Activated T-cell treated with anti-CD3 and anti-CD28 coated beads, Interleukin-2, amount 50 U/mL, for 24 hours (primary cell): ENCODE measurements around the gene MACF1.

Experiments used
- DNase-seq: peaks from one replicate; pipeline ENCODE4 v3.0.0-alpha.2; 2020
- H3K27ac Mint-ChIP-seq: 2 replicates; pipeline ENCODE4 v1.8.0; 2020; ENCODE audit warnings: mild to moderate bottlenecking, mixed read lengths
- H3K27me3 Mint-ChIP-seq: 2 replicates; pipeline ENCODE4 v1.8.0; 2020; ENCODE audit warnings: mixed read lengths
- H3K36me3 Mint-ChIP-seq: 2 replicates; pipeline ENCODE4 v1.8.0; 2020; ENCODE audit warnings: low read depth, mixed read lengths
- H3K4me1 Mint-ChIP-seq: 2 replicates; pipeline ENCODE4 v1.8.0; 2020; ENCODE audit warnings: low read depth, mixed read lengths
- H3K4me3 Mint-ChIP-seq: 2 replicates; pipeline ENCODE4 v1.8.0; 2020; ENCODE audit warnings: mild to moderate bottlenecking, moderate library complexity, mixed read lengths
- H3K9me3 Mint-ChIP-seq: 2 replicates; pipeline ENCODE4 v1.8.0; 2020; ENCODE audit warnings: mixed read lengths

Gene MACF1

DNA sequence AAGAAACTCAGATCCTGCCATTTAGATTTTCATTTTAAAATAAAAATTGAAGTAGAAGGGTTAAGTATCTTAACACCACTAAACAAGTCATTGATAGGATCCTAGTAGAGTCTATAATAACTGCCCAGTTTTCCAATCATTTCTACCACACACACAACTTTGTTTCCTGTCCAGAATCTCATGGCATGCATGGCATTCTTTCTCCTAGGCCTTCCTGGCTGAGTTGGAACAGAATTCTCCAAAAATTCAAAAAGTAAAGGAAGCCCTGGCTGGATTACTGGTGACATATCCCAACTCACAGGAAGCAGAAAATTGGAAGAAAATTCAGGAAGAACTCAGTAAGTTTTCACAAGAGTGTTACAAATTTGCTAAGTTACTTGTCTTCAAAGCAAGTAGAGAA is 175.5 kb downstream of the MACF1 start:
- no peak overlapping the region for H3K4me3 Mint-ChIP-seq
- peaks cover 72% of the 10 kb centered on the region for H3K36me3 Mint-ChIP-seq
- H3K4me1 Mint-ChIP-seq, result no peaks in the 10 kb centered on the region
- no peak for DNase-seq
- H3K27ac Mint-ChIP-seq, result no peak overlapping the region
- no peaks in the 10 kb centered on the region for H3K9me3 Mint-ChIP-seq
- H3K27me3 Mint-ChIP-seq, result no peaks in the 10 kb centered on the region

- no peak for DNase-seq
- peaks cover 80% of the 10 kb centered on the region for H3K36me3 Mint-ChIP-seq
- H3K9me3 Mint-ChIP-seq, result no peaks in the 10 kb centered on the region
- H3K27me3 Mint-ChIP-seq, result no peaks in the 10 kb centered on the region
- H3K27ac Mint-ChIP-seq, result peak overlapping the region; percentile 69
- H3K4me3 Mint-ChIP-seq, result no peak overlapping the region
- no peaks in the 10 kb centered on the region for H3K4me1 Mint-ChIP-seq
These were observed 177.3 kb downstream of the MACF1 start for GRCh38 chr1:39381839-39382238.

DNA sequence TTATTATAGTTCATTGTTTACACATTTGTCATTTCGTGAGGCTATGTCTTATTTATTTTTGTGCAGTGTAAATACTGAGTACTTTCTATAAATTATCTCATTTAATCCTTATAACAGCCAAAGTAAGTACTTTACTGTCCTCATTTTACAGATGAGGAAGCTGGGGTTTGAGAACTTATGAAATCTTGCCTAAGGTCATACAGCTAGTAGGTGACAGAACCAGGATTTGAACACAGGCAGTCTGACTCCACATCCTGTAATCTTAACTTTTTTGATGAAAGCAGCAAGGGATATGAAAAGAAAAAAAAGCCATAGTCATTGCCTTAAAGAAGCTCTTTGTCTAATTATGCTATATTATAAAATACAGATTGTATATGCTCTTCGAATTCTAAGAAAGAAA is 179.8 kb downstream of the MACF1 start:
- DNase-seq, result no peak
- peaks cover 90% of the 10 kb centered on the region for H3K36me3 Mint-ChIP-seq
- H3K4me3 Mint-ChIP-seq, result no peak overlapping the region
- no peaks in the 10 kb centered on the region for H3K9me3 Mint-ChIP-seq
- H3K4me1 Mint-ChIP-seq, result peaks cover 5% of the 10 kb centered on the region
- H3K27ac Mint-ChIP-seq, result peak overlapping the region; percentile 24
- H3K27me3 Mint-ChIP-seq, result no peaks in the 10 kb centered on the region

GRCh38 chr1:39385067-39385988 is 180.8 kb downstream of the MACF1 start:
- Mint-ChIP-seq H3K27me3 (no peaks in the 10 kb centered on the region), H3K4me1 (peaks cover 8% of the 10 kb centered on the region), H3K27ac (peak overlapping the region; percentile 65), H3K4me3 (no peak overlapping the region), H3K9me3 (no peaks in the 10 kb centered on the region), H3K36me3 (peaks cover 90% of the 10 kb centered on the region)
- DNase-seq, result no peak

DNA sequence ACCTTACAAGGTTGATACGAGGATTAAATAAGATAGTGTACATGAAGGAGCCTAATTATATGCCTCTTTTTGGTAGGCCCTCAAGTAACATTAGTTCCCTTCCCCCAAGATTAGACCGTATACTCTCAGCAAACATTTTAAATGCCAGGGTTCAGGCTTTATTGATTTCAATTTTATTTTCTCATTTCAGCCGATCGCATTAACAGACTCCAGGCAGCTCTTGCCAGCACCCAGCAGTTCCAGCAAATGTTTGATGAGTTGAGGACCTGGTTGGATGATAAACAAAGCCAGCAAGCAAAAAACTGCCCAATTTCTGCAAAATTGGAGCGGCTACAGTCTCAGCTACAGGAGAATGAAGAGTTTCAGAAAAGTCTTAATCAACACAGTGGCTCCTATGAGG is 182.5 kb downstream of the MACF1 start:
- Mint-ChIP-seq H3K9me3 (no peaks in the 10 kb centered on the region), H3K36me3 (peaks cover 93% of the 10 kb centered on the region), H3K4me1 (peaks cover 17% of the 10 kb centered on the region), H3K27me3 (no peaks in the 10 kb centered on the region), H3K27ac (no peak overlapping the region), H3K4me3 (no peak overlapping the region)
- DNase-seq, result no peak

DNA sequence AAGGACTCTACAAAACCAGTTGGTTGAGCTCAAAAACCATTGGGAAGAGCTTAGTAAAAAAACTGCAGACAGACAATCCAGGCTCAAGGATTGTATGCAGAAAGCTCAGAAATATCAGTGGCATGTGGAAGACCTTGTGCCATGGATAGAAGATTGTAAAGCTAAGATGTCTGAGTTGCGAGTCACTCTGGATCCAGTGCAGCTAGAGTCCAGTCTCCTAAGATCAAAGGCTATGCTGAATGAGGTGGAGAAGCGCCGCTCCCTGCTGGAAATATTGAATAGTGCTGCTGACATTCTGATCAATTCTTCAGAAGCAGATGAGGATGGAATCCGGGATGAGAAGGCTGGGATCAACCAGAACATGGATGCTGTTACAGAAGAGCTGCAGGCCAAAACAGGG is 183.0 kb downstream of the MACF1 start:
- H3K9me3 Mint-ChIP-seq, result no peaks in the 10 kb centered on the region
- H3K36me3 Mint-ChIP-seq, result peaks cover 92% of the 10 kb centered on the region
- no peaks in the 10 kb centered on the region for H3K27me3 Mint-ChIP-seq
- DNase-seq, result no peak
- no peak overlapping the region for H3K4me3 Mint-ChIP-seq
- peaks cover 22% of the 10 kb centered on the region for H3K4me1 Mint-ChIP-seq
- peak overlapping the region; percentile 30 for H3K27ac Mint-ChIP-seq

DNA sequence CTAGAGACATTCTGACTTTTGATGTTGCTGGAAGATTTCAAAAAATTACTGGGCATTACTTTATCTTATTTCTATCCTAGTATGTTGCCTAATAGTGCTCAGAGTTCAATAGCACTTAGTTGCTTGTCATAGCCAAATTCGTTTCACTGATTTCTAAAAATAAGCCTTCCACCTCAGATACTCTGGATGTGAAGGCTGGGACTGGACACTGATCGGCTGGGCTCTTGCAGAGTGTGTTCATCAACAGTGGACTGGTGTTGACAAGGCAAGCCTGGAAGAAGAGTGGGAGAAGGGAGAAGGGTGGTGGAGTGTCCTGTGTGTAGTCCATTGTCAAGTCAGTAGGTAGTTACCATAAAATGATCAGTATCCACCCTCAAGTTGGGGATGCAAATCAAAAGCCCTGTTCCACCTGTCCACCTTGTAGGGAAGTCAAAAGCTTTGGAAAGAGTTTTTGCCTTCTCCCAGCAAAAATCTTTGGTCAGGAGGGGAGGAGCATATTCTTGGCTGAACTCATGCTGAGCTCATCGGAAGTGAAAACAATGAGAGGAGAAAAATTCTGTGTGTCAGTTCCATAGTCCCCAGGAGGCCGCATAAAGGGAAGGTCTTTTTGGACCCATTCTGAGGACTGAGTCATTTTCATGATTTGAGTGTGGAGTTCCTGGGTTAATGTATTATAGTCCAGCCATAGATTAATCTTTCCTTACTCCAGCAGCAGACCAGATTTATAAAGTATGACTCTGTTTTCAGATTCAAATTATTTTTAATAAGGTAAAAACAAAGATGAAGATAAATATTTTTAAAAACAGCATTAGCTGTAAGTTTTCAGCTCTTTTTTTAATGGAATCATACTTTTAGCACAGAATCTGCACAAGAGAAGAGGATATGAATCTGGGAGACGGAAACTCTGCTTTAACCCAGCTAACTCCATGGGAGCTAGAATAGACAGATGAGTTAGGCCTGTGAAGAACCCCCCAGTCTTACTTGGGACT is 187.5 kb downstream of the MACF1 start:
- H3K9me3 Mint-ChIP-seq, result no peaks in the 10 kb centered on the region
- peak overlapping the region; percentile 68 for H3K27ac Mint-ChIP-seq
- peaks cover 67% of the 10 kb centered on the region for H3K36me3 Mint-ChIP-seq
- H3K4me1 Mint-ChIP-seq, result peaks cover 66% of the 10 kb centered on the region
- no peak for DNase-seq
- no peaks in the 10 kb centered on the region for H3K27me3 Mint-ChIP-seq
- H3K4me3 Mint-ChIP-seq, result no peak overlapping the region

GRCh38 chr1:39392851-39393573 is 188.5 kb downstream of the MACF1 start:
- no peaks in the 10 kb centered on the region for H3K9me3 Mint-ChIP-seq
- no peak overlapping the region for H3K4me3 Mint-ChIP-seq
- H3K4me1 Mint-ChIP-seq, result peaks cover 71% of the 10 kb centered on the region
- H3K27ac Mint-ChIP-seq, result peak overlapping the region; percentile 30
- peaks cover 59% of the 10 kb centered on the region for H3K36me3 Mint-ChIP-seq
- H3K27me3 Mint-ChIP-seq, result no peaks in the 10 kb centered on the region
- no peak for DNase-seq

DNA sequence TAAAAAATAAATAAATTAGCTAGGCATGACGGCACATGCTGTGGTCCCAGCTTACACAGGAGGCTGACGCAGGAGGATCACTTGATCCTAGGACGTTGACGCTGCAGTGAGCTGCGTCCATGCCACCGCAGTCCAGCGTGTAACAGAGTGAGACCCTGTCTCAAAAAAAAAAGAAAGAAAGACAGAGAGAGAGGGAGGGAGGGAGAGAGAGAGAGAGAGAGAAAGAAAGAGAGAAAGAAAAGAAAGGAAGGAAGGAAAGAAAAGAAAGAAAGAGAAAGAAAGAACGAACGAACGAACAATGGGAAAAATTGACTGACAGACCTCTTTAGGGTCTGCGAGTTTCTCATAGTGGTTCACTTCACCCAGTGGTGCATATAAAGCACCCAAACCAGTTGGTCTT is 189.2 kb downstream of the MACF1 start:
- no peak for DNase-seq
- Mint-ChIP-seq H3K4me3 (no peak overlapping the region), H3K27ac (peak overlapping the region; percentile 66), H3K9me3 (no peaks in the 10 kb centered on the region), H3K36me3 (peaks cover 54% of the 10 kb centered on the region), H3K27me3 (no peaks in the 10 kb centered on the region), H3K4me1 (peaks cover 76% of the 10 kb centered on the region)

GRCh38 chr1:39394059-39394458 is 189.6 kb downstream of the MACF1 start:
- Mint-ChIP-seq H3K4me1 (peaks cover 80% of the 10 kb centered on the region), H3K27ac (peak overlapping the region; percentile 71), H3K27me3 (no peaks in the 10 kb centered on the region), H3K36me3 (peaks cover 50% of the 10 kb centered on the region), H3K9me3 (no peaks in the 10 kb centered on the region), H3K4me3 (no peak overlapping the region)
- DNase-seq, result no peak

DNA sequence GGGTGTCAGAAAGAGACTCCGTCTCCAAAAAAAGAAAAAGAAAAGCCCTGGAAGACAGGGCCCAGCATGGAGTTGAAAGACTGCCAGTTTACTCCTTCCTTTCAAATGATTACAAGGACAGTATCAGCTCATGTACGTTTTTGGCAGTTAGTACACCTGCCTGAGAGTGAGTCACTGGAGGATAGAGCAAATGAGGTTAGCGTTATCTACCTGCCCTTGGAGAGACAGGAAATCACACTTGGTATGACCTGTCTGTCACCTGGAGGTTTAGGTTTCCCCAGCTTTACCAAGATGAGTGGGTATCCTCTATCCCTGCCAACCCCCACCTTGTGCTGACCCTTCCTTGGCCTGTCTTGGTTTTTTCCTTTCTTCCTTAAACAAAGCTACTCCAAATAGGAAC is 190.1 kb downstream of the MACF1 start:
- Mint-ChIP-seq H3K4me3 (no peak overlapping the region), H3K36me3 (peaks cover 49% of the 10 kb centered on the region), H3K27ac (peak overlapping the region; percentile 71), H3K4me1 (peaks cover 82% of the 10 kb centered on the region), H3K9me3 (no peaks in the 10 kb centered on the region), H3K27me3 (no peaks in the 10 kb centered on the region)
- DNase-seq, result no peak

GRCh38 chr1:39395357-39395831 is 190.9 kb downstream of the MACF1 start:
- Mint-ChIP-seq H3K9me3 (no peaks in the 10 kb centered on the region), H3K36me3 (peaks cover 45% of the 10 kb centered on the region), H3K4me1 (peaks cover 83% of the 10 kb centered on the region), H3K27me3 (no peaks in the 10 kb centered on the region), H3K27ac (peak overlapping the region; percentile 54), H3K4me3 (no peak overlapping the region)
- DNase-seq, result no peak

- H3K27ac Mint-ChIP-seq, result peak overlapping the region; percentile 26
These were observed 192.2 kb downstream of the MACF1 start for GRCh38 chr1:39396671-39397070.

GRCh38 chr1:39397487-39397886 is 193.0 kb downstream of the MACF1 start:
- no peaks in the 10 kb centered on the region for H3K9me3 Mint-ChIP-seq
- no peak overlapping the region for H3K4me3 Mint-ChIP-seq
- H3K27ac Mint-ChIP-seq, result peak overlapping the region; percentile 71
- peaks cover 71% of the 10 kb centered on the region for H3K4me1 Mint-ChIP-seq
- no peaks in the 10 kb centered on the region for H3K27me3 Mint-ChIP-seq
- peaks cover 26% of the 10 kb centered on the region for H3K36me3 Mint-ChIP-seq
- DNase-seq, result no peak

More at GRCh38 chr1:39396671-39397070, 192.2 kb downstream of the MACF1 start:
- no peak for DNase-seq
- Mint-ChIP-seq H3K4me3 (no peak overlapping the region), H3K36me3 (peaks cover 34% of the 10 kb centered on the region), H3K9me3 (no peaks in the 10 kb centered on the region), H3K27me3 (no peaks in the 10 kb centered on the region), H3K4me1 (peaks cover 80% of the 10 kb centered on the region)
